ENCODE measurements around the gene GALK2.

GRCh38 chr15:49148727-49149126 is 21.3 kb upstream of the GALK2 start:
- TF ChIP-seq EZH2phosphoT487 (IDR thresholded peaks at IDR 0.05; ENCODE audit: borderline replicate concordance, low read depth, low read length): no peak
- TF ChIP-seq, protein P1, sequence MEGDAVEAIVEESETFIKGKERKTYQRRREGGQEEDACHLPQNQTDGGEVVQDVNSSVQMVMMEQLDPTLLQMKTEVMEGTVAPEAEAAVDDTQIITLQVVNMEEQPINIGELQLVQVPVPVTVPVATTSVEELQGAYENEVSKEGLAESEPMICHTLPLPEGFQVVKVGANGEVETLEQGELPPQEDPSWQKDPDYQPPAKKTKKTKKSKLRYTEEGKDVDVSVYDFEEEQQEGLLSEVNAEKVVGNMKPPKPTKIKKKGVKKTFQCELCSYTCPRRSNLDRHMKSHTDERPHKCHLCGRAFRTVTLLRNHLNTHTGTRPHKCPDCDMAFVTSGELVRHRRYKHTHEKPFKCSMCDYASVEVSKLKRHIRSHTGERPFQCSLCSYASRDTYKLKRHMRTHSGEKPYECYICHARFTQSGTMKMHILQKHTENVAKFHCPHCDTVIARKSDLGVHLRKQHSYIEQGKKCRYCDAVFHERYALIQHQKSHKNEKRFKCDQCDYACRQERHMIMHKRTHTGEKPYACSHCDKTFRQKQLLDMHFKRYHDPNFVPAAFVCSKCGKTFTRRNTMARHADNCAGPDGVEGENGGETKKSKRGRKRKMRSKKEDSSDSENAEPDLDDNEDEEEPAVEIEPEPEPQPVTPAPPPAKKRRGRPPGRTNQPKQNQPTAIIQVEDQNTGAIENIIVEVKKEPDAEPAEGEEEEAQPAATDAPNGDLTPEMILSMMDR (conservative IDR thresholded peaks at IDR 0.05; ENCODE audit: low read length): no peak

Data from OCI-LY7 (cell line).